Loucy (cell line): Measurements from ENCODE around the gene PIK3R5.
A peak's percentile ranks its signal among the peaks of the same experiment; 100 is the strongest.

ENCODE experiments used
- H2AFZ ChIP-seq: fragments of 200-600 bp; sonication (generic); 2 replicates; pipeline ENCODE4 v1.6.0; 2016; ENCODE audit warnings: antibody characterized with exemption, mild to moderate bottlenecking, low read length, moderate library complexity
- H3F3A ChIP-seq: fragments of 200-600 bp; 2 replicates; pipeline ENCODE4 v1.6.0; 2016; ENCODE audit warnings: antibody characterized with exemption, low read depth, mild to moderate bottlenecking
- H3K27me3 ChIP-seq: fragments of 200-600 bp; sonication (generic); 2 replicates; pipeline ENCODE4 v1.6.1; 2014; ENCODE audit warnings: low read length, mild to moderate bottlenecking; ENCODE audit not compliant: insufficient read depth, poor library complexity, severe bottlenecking
- H3K36me3 ChIP-seq: fragments of 200-600 bp; sonication (generic); 2 replicates; pipeline ENCODE4 v1.6.1; 2016; ENCODE audit warnings: low read length; ENCODE audit not compliant: insufficient read depth
- H3K4me1 ChIP-seq: fragments of 200-600 bp; sonication (generic); 2 replicates; pipeline ENCODE4 v1.5.1; 2014; ENCODE audit warnings: low read length, mild to moderate bottlenecking; ENCODE audit not compliant: insufficient read depth, poor library complexity, severe bottlenecking
- H3K4me2 ChIP-seq: fragments of 200-600 bp; sonication (generic); 2 replicates; pipeline ENCODE4 v1.6.0; 2014; ENCODE audit warnings: antibody characterized with exemption, low read length, low read depth, mild to moderate bottlenecking; ENCODE audit not compliant: poor library complexity, severe bottlenecking
- H3K4me3 ChIP-seq: fragments of 200-600 bp; sonication (generic); 2 replicates; pipeline ENCODE4 v1.5.1; 2014; ENCODE audit warnings: low read length, mild to moderate bottlenecking, mixed read lengths; ENCODE audit not compliant: poor library complexity, severe bottlenecking
- H3K79me2 ChIP-seq: fragments of 200-600 bp; sonication (generic); 2 replicates; pipeline ENCODE4 v1.6.1; 2014; ENCODE audit warnings: low read length; ENCODE audit not compliant: insufficient read depth
- H3K9ac ChIP-seq: fragments of 200-600 bp; sonication (generic); 2 replicates; pipeline ENCODE4 v1.6.0; 2014; ENCODE audit warnings: mild to moderate bottlenecking, low read depth, low read length, moderate library complexity; ENCODE audit not compliant: poor library complexity, severe bottlenecking
- H3K9me2 ChIP-seq: fragments of 200-600 bp; sonication (generic); replicated peaks from 2 replicates; pipeline ENCODE4 v1.6.1; 2016; ENCODE audit warnings: low read depth, low read length, mixed read lengths
- H3K9me3 ChIP-seq: fragments of 200-600 bp; sonication (generic); 2 replicates; pipeline ENCODE4 v1.6.1; 2014; ENCODE audit warnings: mild to moderate bottlenecking, antibody characterized with exemption, low read length, low read depth; ENCODE audit not compliant: insufficient read depth
- H4K20me1 ChIP-seq: fragments of 200-600 bp; sonication (generic); 2 replicates; pipeline ENCODE4 v1.6.0; 2014; ENCODE audit warnings: antibody characterized with exemption, low read length, mild to moderate bottlenecking; ENCODE audit not compliant: insufficient read depth, poor library complexity, severe bottlenecking
- CTCF ChIP-seq: fragments of 200-600 bp; sonication (generic); conservative IDR thresholded peaks from 2 replicates; pipeline ENCODE4 v1.5.1; 2014; ENCODE audit warnings: mild to moderate bottlenecking, antibody characterized with exemption, low read length
- EZH2phosphoT487 ChIP-seq: fragments of 200-600 bp; IDR thresholded peaks from 2 replicates; pipeline ENCODE4 v1.6.1; 2018; ENCODE audit warnings: antibody characterized with exemption, mild to moderate bottlenecking, moderate library complexity, borderline replicate concordance

The PIK3R5 gene

GRCh38 chr17:8900626-8901585 lies 64.6 kb downstream of the PIK3R5 start:
- Histone ChIP-seq H3K9ac (peak overlapping the region; percentile 55), H3F3A (no peaks in the 10 kb centered on the region), H3K27me3 (no peaks in the 10 kb centered on the region), H3K36me3 (peaks cover 14% of the 10 kb centered on the region; the same call in 1 of the 2 replicates), H3K4me1 (peaks cover 54% of the 10 kb centered on the region), H3K79me2 (no peaks in the 10 kb centered on the region), H2AFZ (no peak overlapping the region), H3K9me3 (no peaks in the 10 kb centered on the region), H3K9me2 (no peaks in the 10 kb centered on the region), H3K4me3 (no peak overlapping the region), H4K20me1 (no peaks in the 10 kb centered on the region), H3K4me2 (peak overlapping the region; percentile 84)
- TF ChIP-seq CTCF (peak; percentile 18), EZH2phosphoT487 (no peak)

GRCh38 chr17:8900207-8900606 lies 65.3 kb downstream of the PIK3R5 start:
- H4K20me1 ChIP-seq: no peaks in the 10 kb centered on the region
- peak overlapping the region; percentile 84 for H3K4me2 ChIP-seq
- no peaks in the 10 kb centered on the region for H3K27me3 ChIP-seq
- H3K9me2 ChIP-seq: no peaks in the 10 kb centered on the region
- H3K36me3 ChIP-seq: peaks cover 14% of the 10 kb centered on the region; the same call in 1 of the 2 replicates
- H3K79me2 ChIP-seq: no peaks in the 10 kb centered on the region
- peaks cover 61% of the 10 kb centered on the region for H3K4me1 ChIP-seq
- TF ChIP-seq EZH2phosphoT487 (no peak), CTCF (no peak)
- H3K9me3 ChIP-seq: no peaks in the 10 kb centered on the region
- H3K9ac ChIP-seq: peak overlapping the region; percentile 55
- H3F3A ChIP-seq: no peaks in the 10 kb centered on the region
- H3K4me3 ChIP-seq: no peak overlapping the region
- no peak overlapping the region for H2AFZ ChIP-seq

- peak overlapping the region; percentile 35 for H3K9ac ChIP-seq
- H3K9me2 ChIP-seq: no peaks in the 10 kb centered on the region
- no peak for TF ChIP-seq EZH2phosphoT487
- no peak for TF ChIP-seq CTCF
- H4K20me1 ChIP-seq: no peaks in the 10 kb centered on the region
- no peaks in the 10 kb centered on the region for H3K9me3 ChIP-seq
- H3K36me3 ChIP-seq: no peaks in the 10 kb centered on the region
- no peaks in the 10 kb centered on the region for H3K79me2 ChIP-seq
- H3F3A ChIP-seq: no peaks in the 10 kb centered on the region
- H3K4me3 ChIP-seq: peak overlapping the region; percentile 55
- peak overlapping the region; percentile 84 for H3K4me2 ChIP-seq
- H3K27me3 ChIP-seq: no peaks in the 10 kb centered on the region
- H2AFZ ChIP-seq: no peak overlapping the region
- H3K4me1 ChIP-seq: peaks cover 63% of the 10 kb centered on the region
Measured at GRCh38 chr17:8898636-8899035, 66.9 kb downstream of the PIK3R5 start.
